H1 (cell line): Measurements from ENCODE around the gene FXYD3.

Source experiments
- CEBPB ChIP-seq: IDR thresholded peaks from 2 replicates; pipeline ENCODE4 v1.6.1; 2012; ENCODE audit warnings: low read depth, low read length
- POLR2A ChIP-seq, 2 experiments: IDR thresholded peaks; 1 replicate in 1 of 2; 2 replicates in 1 of 2; pipeline ENCODE4 v1.6.1; 2011; ENCODE audit warnings: low read depth in 2 of 2, low read length in 2 of 2, mild to moderate bottlenecking in 2 of 2; ENCODE audit errors: control extremely low read depth in 1 of 2
- RAD21 ChIP-seq, 2 experiments: IDR thresholded peaks in 1 of 2; conservative IDR thresholded peaks in 1 of 2; 2 replicates each; pipeline ENCODE4 v1.6.1; 2011; ENCODE audit warnings: low read depth in 2 of 2, low read length in 2 of 2, improper control_type of control experiment in 1 of 2, inconsistent platforms in 1 of 2, mild to moderate bottlenecking in 1 of 2, moderate library complexity in 1 of 2
- RNF2 ChIP-seq: fragments of 200-900, 300-1000 bp; sonication (generic); IDR thresholded peaks from 2 replicates; pipeline ENCODE4 v1.7.1; 2016; ENCODE audit warnings: borderline replicate concordance, low read depth, mild to moderate bottlenecking, antibody characterized with exemption, low read length; ENCODE audit not compliant: poor library complexity, severe bottlenecking; ENCODE audit errors: missing control alignments
- SIN3A ChIP-seq, 2 experiments: IDR thresholded peaks in 1 of 2; conservative IDR thresholded peaks in 1 of 2; 2 replicates each; pipeline ENCODE4 v1.6.1; 2011 to 2012; ENCODE audit warnings: low read length in 2 of 2, improper control_type of control experiment in 1 of 2, low read depth in 1 of 2, mild to moderate bottlenecking in 1 of 2
- SP1 ChIP-seq: IDR thresholded peaks from 2 replicates; pipeline ENCODE4 v1.6.1; 2011; ENCODE audit warnings: low read depth, low read length
- TAF7 ChIP-seq: optimal IDR thresholded peaks from 2 replicates; pipeline ENCODE3; 2011; ENCODE audit warnings: low read depth, mild to moderate bottlenecking, inconsistent platforms, low read length, moderate library complexity, borderline replicate concordance
- TF ChIP-seq, protein P1 (sequence below): IDR thresholded peaks from 2 replicates; pipeline ENCODE4 v1.6.1; 2012; ENCODE audit warnings: inconsistent platforms
- TF ChIP-seq, protein P2 (sequence below), 3 experiments: IDR thresholded peaks; 1 replicate in 2 of 3; 2 replicates in 1 of 3; pipeline versions ENCODE4 v1.5.1 to v1.6.1; 2011; ENCODE audit warnings: low read length in 3 of 3, mild to moderate bottlenecking in 3 of 3, inconsistent platforms in 2 of 3, low read depth in 1 of 3, moderate library complexity in 1 of 3; ENCODE audit not compliant: insufficient read depth in 1 of 3; ENCODE audit errors: control extremely low read depth in 1 of 3

DNA sequence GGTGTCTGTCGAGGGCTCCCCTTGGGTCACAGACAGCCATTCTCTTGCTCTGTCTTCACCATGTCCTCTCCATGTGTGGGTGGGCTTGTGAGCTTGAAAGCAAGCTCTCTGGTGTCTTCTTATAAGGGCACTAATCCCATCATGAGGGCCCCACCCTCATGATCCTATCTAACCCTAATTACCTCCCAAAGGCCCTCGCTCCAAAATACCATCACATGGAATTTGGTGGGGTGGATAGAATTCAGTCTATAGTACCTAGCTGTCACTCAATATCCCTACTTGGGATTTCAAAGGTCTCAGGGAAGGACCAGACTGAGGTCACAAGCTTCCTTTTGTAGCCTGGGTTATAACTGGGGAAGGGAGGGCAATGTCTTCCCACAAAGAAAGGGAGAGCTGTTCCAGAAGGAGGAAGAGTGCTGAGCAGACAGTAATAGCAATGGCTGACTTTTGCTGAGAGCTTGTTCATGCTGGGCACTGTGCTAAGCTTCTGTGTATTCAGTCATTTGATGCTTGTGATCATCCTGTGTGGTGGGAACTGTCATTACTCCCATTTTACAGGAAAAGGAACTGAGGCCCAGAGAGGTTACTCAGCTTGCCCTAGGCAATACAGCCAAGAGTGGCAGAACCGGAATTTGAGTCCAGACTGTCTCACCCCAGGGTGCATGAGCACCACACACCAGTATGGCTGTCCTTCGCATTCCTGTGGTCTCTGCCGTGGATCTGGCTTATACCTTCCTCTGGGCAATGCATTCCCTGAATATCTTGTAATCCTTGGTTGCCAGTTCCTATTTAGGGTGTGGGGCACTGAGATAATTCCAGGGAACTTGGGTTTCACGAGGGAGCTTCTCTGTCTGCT, 47.1 kb downstream of the FXYD3 start:
- TF ChIP-seq RAD21 (IDR thresholded peaks at IDR 0.05 in 1 of 2, conservative IDR thresholded peaks at IDR 0.05 in 1 of 2; ENCODE audit: low read depth in 2 of 2, low read length in 2 of 2) (no peak), SP1 (no peak), SIN3A (conservative IDR thresholded peaks at IDR 0.05 in 1 of 2, IDR thresholded peaks at IDR 0.05 in 1 of 2; ENCODE audit: low read depth in 1 of 2, low read length in 2 of 2) (no peak), POLR2A (IDR thresholded peaks at IDR 0.05; ENCODE audit: control extremely low read depth in 1 of 2, low read depth in 2 of 2, low read length in 2 of 2) (no peak), CEBPB (no peak), RNF2 (no peak), TAF7 (no peak)
- TF ChIP-seq, protein P1, sequence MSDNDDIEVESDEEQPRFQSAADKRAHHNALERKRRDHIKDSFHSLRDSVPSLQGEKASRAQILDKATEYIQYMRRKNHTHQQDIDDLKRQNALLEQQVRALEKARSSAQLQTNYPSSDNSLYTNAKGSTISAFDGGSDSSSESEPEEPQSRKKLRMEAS: no peak
- TF ChIP-seq, protein P2, sequence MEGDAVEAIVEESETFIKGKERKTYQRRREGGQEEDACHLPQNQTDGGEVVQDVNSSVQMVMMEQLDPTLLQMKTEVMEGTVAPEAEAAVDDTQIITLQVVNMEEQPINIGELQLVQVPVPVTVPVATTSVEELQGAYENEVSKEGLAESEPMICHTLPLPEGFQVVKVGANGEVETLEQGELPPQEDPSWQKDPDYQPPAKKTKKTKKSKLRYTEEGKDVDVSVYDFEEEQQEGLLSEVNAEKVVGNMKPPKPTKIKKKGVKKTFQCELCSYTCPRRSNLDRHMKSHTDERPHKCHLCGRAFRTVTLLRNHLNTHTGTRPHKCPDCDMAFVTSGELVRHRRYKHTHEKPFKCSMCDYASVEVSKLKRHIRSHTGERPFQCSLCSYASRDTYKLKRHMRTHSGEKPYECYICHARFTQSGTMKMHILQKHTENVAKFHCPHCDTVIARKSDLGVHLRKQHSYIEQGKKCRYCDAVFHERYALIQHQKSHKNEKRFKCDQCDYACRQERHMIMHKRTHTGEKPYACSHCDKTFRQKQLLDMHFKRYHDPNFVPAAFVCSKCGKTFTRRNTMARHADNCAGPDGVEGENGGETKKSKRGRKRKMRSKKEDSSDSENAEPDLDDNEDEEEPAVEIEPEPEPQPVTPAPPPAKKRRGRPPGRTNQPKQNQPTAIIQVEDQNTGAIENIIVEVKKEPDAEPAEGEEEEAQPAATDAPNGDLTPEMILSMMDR (IDR thresholded peaks at IDR 0.05; ENCODE audit: control extremely low read depth in 1 of 3, insufficient read depth in 1 of 3, low read depth in 1 of 3, low read length in 3 of 3): no peak
